Mucosa of descending colon (tissue), 3 donors: ENCODE measurements around the gene EIF3D. TPM values are rescaled to one million over a fixed set of nuclear protein-coding genes. Genes with fewer than 3 reads are reported as not detected.
A peak's percentile ranks its signal among the peaks of the same experiment; 100 is the strongest.

ENCODE experiments used
- ATAC-seq: fragments of 200-7000 bp; cut with Tn5 transposase; one replicate; pipeline ENCODE4 v1.9.1; 2020; ENCODE audit warnings: mild to moderate bottlenecking, moderate library complexity
- DNase-seq, 3 donors: peaks; one replicate each; pipeline ENCODE4 v3.0.0-alpha.2; 2020
- H3K36me3 ChIP-seq: fragments of 200-600 bp; one replicate; pipeline ENCODE4 v1.8.0; 2021; ENCODE audit warnings: low read depth, mild to moderate bottlenecking
- H3K4me1 ChIP-seq: fragments of 200-600 bp; one replicate; pipeline ENCODE4 v1.8.0; 2021; ENCODE audit warnings: low read depth, mild to moderate bottlenecking
- H3K4me3 ChIP-seq: fragments of 200-600 bp; one replicate; pipeline ENCODE4 v1.8.0; 2021; ENCODE audit warnings: mild to moderate bottlenecking
- H3K9me3 ChIP-seq: fragments of 200-600 bp; one replicate; pipeline ENCODE4 v1.8.0; 2021; ENCODE audit warnings: mild to moderate bottlenecking
- intact Hi-C, 2 donors: fragments of 100-400 bp; cut with DNase I in 1 of 2; cut with micrococcal nuclease in 1 of 2; formaldehyde crosslinking; loops; one replicate each; pipeline versions ENCODE4 v1.11.0 to v1.11.1; 2022; cut with DNase I, micrococcal nuclease
- total RNA-seq, 3 donors: library from RNA; stranded (reverse); fragmentation: NEBNext Ultra II Directional in 2 of 3; extraction: Animal tissue kit (Norgen Biotek cat#: 25700) in 2 of 3; gene quantifications; one replicate each; pipeline versions ENCODE4 v1.2.1 to v1.2.4, GENCODE V29; 2021 to 2023
- TF ChIP-seq, protein P1 (sequence below): fragments of 200-600 bp; IDR thresholded peaks from one replicate; pipeline ENCODE4 v1.8.0; 2022; ENCODE audit warnings: antibody characterized with exemption, mild to moderate bottlenecking
- donor health status: DM: no; HTN: no; CAD: no; lungs with moderate emphysema.
- donor health status: DM: no; HTN: no; CAD: no.
- donor health status: DM: no; HTN: yes; CAD: no.

Gene EIF3D
- total RNA-seq, 3 donors from 2014 or later = 135 to 145 (median 142) TPM

GRCh38 chr22:36561291-36561811 is 32.4 kb upstream of the EIF3D start:
- Histone ChIP-seq H3K36me3 (no peaks in the 10 kb centered on the region), H3K4me1 (no peaks in the 10 kb centered on the region), H3K4me3 (no peak overlapping the region), H3K9me3 (no peaks in the 10 kb centered on the region)
- ATAC-seq (no peak), DNase-seq (no peak)
- intact Hi-C loops = no loop called here
- TF ChIP-seq, protein P1, sequence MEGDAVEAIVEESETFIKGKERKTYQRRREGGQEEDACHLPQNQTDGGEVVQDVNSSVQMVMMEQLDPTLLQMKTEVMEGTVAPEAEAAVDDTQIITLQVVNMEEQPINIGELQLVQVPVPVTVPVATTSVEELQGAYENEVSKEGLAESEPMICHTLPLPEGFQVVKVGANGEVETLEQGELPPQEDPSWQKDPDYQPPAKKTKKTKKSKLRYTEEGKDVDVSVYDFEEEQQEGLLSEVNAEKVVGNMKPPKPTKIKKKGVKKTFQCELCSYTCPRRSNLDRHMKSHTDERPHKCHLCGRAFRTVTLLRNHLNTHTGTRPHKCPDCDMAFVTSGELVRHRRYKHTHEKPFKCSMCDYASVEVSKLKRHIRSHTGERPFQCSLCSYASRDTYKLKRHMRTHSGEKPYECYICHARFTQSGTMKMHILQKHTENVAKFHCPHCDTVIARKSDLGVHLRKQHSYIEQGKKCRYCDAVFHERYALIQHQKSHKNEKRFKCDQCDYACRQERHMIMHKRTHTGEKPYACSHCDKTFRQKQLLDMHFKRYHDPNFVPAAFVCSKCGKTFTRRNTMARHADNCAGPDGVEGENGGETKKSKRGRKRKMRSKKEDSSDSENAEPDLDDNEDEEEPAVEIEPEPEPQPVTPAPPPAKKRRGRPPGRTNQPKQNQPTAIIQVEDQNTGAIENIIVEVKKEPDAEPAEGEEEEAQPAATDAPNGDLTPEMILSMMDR = no peak

DNA sequence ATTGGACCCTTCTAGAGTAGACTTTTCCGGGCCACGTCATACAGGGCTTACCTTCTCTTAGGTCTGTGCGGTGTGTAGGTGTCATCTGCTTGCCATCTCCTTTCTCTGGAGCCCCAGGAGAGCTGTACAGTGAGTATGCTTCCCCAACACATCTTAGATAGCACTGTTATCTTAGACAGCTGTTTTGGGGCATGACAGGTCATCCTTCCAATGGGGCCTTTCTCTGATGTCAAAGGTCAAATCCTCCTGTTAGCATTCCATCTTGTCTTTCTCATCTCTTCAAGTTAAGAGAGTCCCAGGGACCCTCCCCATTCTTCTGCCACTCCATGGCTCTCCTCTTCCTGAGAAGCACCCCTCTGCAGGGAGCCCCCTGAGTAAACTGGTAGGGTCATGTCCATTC is 31.0 kb upstream of the EIF3D start:
- DNase-seq (no peak), ATAC-seq (no peak)
- H3K4me3 ChIP-seq = no peak overlapping the region
- no peaks in the 10 kb centered on the region for H3K4me1 ChIP-seq
- intact Hi-C loops = no loop called here
- H3K9me3 ChIP-seq = no peaks in the 10 kb centered on the region
- H3K36me3 ChIP-seq = no peaks in the 10 kb centered on the region
- TF ChIP-seq, protein P1 = no peak

DNA sequence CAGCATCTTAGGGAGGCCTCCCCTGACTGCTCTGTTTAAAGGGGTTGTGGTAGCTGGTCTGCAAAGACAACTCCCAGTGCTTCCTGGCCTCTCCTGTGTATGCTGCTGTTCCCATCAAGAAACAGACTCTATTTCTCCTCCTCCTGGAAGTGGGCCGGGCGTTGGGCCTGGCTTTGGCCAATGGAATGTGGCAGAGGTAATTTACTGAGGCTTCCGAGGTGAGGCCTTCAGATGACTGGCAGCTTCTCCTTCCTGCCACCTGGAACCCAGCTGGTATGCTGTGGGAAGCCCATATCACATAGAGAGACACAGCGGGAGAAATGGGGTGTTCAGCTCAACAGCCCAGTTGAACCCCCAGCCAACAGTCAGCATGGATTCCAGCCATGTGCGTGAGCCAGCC is 25.1 kb upstream of the EIF3D start:
- no peak for DNase-seq
- TF ChIP-seq, protein P1 = no peak

GRCh38 chr22:36552289-36552688 is 23.3 kb upstream of the EIF3D start:
- H3K9me3 ChIP-seq = no peaks in the 10 kb centered on the region
- H3K4me1 ChIP-seq = no peaks in the 10 kb centered on the region
- DNase-seq = no peak
- no peak for ATAC-seq
- H3K4me3 ChIP-seq = no peak overlapping the region
- TF ChIP-seq, protein P1 = no peak
- no peaks in the 10 kb centered on the region for H3K36me3 ChIP-seq
- intact Hi-C loops = no loop called here

More for the DNA sequence above, 25.1 kb upstream of the EIF3D start:
- no peaks in the 10 kb centered on the region for H3K4me1 ChIP-seq
- no peak overlapping the region for H3K4me3 ChIP-seq
- H3K9me3 ChIP-seq = no peaks in the 10 kb centered on the region
- intact Hi-C loops = no loop called here
- no peaks in the 10 kb centered on the region for H3K36me3 ChIP-seq
- ATAC-seq = peak; percentile 52

DNA sequence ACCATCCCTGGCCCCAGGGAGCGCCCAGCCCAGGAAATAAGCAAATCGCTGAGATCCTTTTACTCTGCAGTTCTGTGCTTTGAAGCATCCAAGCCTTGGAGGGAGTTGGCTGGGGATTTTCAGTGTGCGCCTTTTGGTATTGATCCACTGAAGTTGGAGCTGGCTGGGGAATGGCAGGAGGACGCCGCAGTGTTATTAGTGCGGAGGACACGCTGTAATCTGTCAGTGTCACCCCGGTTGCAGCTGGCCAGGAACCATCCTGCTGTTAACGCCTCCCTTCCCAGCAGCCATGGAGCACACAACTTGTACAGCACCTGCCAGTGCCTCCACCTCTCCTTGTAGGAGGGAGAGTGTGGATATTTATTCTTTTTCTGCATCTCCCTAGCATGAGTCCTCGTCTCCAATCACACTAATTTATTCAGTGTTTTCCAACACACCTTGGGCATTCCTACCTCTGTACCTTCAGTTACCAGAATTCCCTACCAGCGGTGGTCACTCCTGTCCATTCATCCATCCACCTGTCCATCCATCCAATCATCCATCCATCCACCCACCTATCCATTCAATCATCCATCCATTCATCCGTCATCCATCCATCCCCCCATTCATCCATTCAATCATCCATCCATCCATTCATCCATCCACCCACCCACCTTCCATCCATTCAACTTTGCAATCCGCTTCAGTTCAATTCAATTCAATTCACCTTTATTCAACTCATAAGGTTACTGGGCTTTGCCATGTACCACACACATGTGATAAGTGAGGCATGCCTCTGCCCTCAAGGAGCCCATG is 21.9 kb upstream of the EIF3D start:
- no peak for DNase-seq
- Histone ChIP-seq H3K4me3 (no peak overlapping the region), H3K9me3 (no peaks in the 10 kb centered on the region), H3K36me3 (no peaks in the 10 kb centered on the region), H3K4me1 (no peaks in the 10 kb centered on the region)
- no peak for ATAC-seq
- intact Hi-C loops = no loop called here
- TF ChIP-seq, protein P1 = no peak
